ENCODE data around the gene DTNB.

The DTNB gene

GRCh38 chr2:25431604-25432003, 241.8 kb downstream of the DTNB start:
- no peak for DNase-seq (ENCODE audit: extremely low read depth, low read depth)
- H3K4me3 ChIP-seq (replicated peaks; ENCODE audit: low read depth, low read length): no peak overlapping the region
- no peak for TF ChIP-seq CTCF (IDR thresholded peaks at IDR 0.05; ENCODE audit: low read depth, low read length, missing control alignments)

GRCh38 chr2:25430556-25430955, 242.8 kb downstream of the DTNB start:
- DNase-seq (ENCODE audit: extremely low read depth, low read depth): no peak
- H3K4me3 ChIP-seq (replicated peaks; ENCODE audit: low read depth, low read length): no peak overlapping the region
- TF ChIP-seq CTCF (IDR thresholded peaks at IDR 0.05; ENCODE audit: low read depth, low read length, missing control alignments): no peak

GRCh38 chr2:25426326-25426725, 247.1 kb downstream of the DTNB start:
- no peak for DNase-seq (ENCODE audit: extremely low read depth, low read depth)
- no peak overlapping the region for H3K4me3 ChIP-seq (replicated peaks; ENCODE audit: low read depth, low read length)
- TF ChIP-seq CTCF (IDR thresholded peaks at IDR 0.05; ENCODE audit: low read depth, low read length, missing control alignments): no peak

- H3K4me3 ChIP-seq (replicated peaks; ENCODE audit: low read depth, low read length): no peak overlapping the region
- no peak for TF ChIP-seq CTCF (IDR thresholded peaks at IDR 0.05; ENCODE audit: low read depth, low read length, missing control alignments)
Observed at GRCh38 chr2:25424426-25425028, 248.8 kb downstream of the DTNB start.

GRCh38 chr2:25421820-25422411, 251.5 kb downstream of the DTNB start:
- no peak for DNase-seq (ENCODE audit: extremely low read depth, low read depth)
- no peak overlapping the region for H3K4me3 ChIP-seq (replicated peaks; ENCODE audit: low read depth, low read length)
- TF ChIP-seq CTCF (IDR thresholded peaks at IDR 0.05; ENCODE audit: low read depth, low read length, missing control alignments): no peak

More at GRCh38 chr2:25424426-25425028, 248.8 kb downstream of the DTNB start:
- no peak for DNase-seq (ENCODE audit: extremely low read depth, low read depth)

GRCh38 chr2:25421289-25421688, 252.1 kb downstream of the DTNB start:
- no peak for DNase-seq (ENCODE audit: extremely low read depth, low read depth)
- no peak overlapping the region for H3K4me3 ChIP-seq (replicated peaks; ENCODE audit: low read depth, low read length)
- TF ChIP-seq CTCF (IDR thresholded peaks at IDR 0.05; ENCODE audit: low read depth, low read length, missing control alignments): no peak

Measured in HFF-Myc (cell line).